ENCODE results near the gene PPP1R1C.

GRCh38 chr2:182098648-182099047, 113.0 kb downstream of the PPP1R1C start:
- TF ChIP-seq CTCF (IDR thresholded peaks at IDR 0.05), result no peak
- TF ChIP-seq POLR2A (IDR thresholded peaks at IDR 0.05), result no peak

Measured in vagina (tissue), 2 donors.